Hepatic stellate cell (primary cell): Measurements from ENCODE around the gene CATSPER1.

Experiments
- DNase-seq: peaks from one replicate; pipeline ENCODE4 v3.0.0; 2011; ENCODE audit warnings: low spot score

CATSPER1 gene

DNA sequence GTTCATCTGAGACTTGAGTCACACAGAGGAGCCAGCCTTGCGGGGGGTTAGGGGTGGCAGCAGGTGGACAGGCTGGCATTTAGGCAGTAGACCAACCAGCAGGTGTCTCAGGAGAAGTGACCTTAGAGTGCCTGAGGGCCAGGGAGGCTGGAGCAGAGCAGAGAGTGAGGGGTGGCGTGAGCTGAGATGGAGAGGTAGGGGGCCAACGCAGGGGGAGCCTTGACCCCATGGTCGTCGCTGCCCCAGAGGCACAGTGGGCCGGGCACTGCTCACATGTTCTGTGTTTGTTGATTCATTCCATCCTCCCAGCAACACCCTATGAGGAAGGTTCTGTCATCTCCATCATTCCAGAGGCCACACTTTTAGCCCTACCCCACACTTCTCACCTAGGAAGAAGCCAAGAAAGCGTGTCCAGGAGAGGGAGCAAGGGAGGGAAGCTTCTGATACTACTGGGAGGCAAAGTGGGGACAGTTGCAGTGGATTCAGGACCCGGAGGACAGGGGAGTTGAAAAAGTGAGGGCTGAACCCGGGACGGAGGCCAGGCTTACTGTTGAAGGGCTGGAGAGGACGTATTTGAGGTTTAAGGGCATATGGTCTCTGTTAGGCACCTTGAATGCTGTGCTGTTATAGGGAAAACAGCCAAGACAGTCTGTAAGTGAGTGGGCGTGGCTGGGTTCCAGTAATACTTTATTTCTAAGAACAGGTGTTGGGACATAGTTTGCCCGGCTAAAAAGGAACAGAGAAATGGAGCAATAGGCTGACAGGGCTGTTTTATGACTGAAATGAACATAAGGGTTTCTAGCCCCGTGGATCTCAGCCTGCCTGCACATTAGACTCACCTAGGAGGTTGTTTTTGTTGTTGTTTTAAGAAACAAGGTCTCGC lies 57.4 kb downstream of the CATSPER1 start:
- no peak for DNase-seq

DNA sequence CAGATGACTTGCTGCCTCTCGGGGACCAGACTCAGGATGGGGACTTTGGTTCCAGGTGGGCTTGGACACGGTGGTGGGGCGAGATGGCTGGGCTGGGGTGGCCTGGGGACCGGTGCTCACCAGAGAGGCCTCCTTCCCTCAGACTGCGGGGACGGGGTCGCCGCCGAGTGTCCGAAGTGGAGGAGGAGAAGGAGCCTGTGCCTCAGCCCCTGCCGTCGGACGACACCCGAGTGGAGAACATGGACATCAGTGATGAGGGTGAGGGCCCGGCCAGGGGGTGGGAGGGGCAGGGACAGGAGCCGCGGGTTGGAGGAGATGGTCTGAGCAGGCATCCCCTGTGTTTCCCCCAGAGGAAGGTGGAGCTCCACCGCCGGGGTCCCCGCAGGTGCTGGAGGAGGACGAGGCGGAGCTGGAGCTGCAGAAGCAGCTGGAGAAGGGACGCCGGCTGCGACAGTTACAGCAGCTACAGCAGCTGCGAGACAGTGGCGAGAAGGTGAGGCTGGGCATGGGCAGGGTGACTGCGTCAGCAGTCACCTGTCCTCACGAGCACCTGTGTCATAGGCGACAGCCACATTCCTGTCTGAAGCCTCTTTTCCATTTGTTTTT lies 58.8 kb downstream of the CATSPER1 start:
- DNase-seq = no peak
